DMS153 (cell line): ENCODE results near the gene SPANXC.
"Not testable (repeated sequence)": the region's sequence is repeated elsewhere in the genome, so short reads cannot be mapped to it uniquely, and the experiment has no call there.

Experiments used
- DNase-seq: peaks from one replicate; lab custom pipeline; 2025; lab: John Stamatoyannopoulos, UW

Gene SPANXC

GRCh38 chrX:141242417-141242816 is at the start of gene SPANXC:
Gene SPANXC, minus strand, starts transcription at chrX:141242517. Its CDS starts 60 bp downstream, at chrX:141242457.
- DNase-seq: not testable (repeated sequence)

GRCh38 chrX:141279476-141279875 is 37.2 kb upstream of the SPANXC start:
- DNase-seq: no peak

- no peak for DNase-seq
These were observed 36.0 kb upstream of the SPANXC start for GRCh38 chrX:141278306-141278705.

DNA sequence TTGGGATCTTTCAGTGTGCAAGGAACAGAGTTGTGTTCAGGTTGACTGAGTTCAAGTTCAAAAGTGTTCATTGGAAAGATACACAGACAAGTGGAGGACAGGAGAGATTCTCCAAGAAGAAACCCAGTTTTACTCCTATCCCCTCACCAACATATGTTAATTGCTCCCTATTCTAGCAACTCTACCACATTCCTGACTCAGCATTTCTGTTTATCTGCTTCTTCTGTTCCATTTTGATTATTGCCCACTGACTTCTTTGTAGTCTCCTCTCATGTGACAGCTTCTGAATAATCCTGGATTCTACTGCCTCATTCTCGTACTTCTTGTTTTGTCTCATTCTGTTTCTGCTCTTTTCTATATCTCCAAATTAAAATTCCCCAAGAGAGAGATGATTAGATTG is 15.8 kb upstream of the SPANXC start:
- no peak for DNase-seq

- DNase-seq: no peak
These were observed 20.7 kb downstream of the SPANXC start for GRCh38 chrX:141221611-141222010.

DNA sequence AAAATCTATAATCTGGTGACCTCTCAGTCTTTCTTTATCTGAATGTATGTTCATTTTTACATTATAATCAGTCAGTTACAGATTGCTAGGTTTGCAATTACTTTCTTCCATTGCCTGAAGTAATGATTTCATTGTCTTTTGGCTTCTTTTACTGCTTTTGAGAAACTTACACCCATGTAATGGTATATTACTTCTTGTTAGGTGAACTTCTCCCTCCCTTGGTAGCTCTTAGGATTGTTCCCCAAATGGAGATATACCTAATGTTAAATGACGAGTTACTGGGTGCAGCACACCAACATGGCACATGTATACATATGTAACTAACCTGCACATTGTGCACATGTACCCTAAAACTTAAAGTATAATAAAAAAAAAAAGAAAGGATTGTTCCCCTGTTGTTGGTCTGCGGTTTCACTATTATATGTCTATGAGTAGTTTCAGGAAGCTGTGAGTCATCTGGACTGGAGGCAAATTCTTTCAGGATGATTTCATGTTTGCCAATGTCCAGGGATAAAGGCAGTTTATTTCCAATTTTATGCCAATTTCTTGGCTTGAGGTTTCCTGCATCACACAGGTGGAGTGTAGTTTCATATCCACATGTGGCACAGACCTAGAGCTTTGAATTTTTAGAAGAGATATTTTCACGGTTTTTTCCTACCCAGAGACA is 21.8 kb downstream of the SPANXC start:
- DNase-seq: no peak

GRCh38 chrX:141214196-141214595 is 28.1 kb downstream of the SPANXC start:
- DNase-seq: no peak

DNA sequence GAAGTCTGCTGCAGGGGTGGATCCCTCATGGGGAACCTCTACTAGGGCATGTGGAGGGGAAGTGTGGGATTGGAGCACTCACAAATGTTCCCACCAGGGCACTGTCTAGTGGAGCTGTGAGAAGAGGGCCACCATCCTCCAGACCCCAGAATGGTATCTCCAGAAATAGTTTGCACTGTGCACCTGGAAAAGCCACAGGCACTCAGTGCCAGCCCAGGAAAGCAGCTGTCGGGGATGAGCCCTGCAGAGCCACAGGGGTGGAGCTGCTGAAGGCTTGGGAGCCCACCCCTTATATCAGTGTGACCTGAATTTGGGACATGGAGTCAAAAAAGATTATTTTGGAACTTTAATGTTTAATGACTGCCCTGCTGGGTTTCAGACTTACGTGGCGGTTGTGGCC is 40.4 kb downstream of the SPANXC start:
- no peak for DNase-seq
